HG03342 (cell line): Measurements from ENCODE around the gene RAB26.

Experiments
- ATAC-seq: cut with Tn5 transposase; IDR thresholded peaks from one replicate; pipeline ENCODE4 v1.9.1; 2021; ENCODE audit warnings: mild to moderate bottlenecking, moderate library complexity; ENCODE audit not compliant: unreplicated experiment

RAB26 gene

DNA sequence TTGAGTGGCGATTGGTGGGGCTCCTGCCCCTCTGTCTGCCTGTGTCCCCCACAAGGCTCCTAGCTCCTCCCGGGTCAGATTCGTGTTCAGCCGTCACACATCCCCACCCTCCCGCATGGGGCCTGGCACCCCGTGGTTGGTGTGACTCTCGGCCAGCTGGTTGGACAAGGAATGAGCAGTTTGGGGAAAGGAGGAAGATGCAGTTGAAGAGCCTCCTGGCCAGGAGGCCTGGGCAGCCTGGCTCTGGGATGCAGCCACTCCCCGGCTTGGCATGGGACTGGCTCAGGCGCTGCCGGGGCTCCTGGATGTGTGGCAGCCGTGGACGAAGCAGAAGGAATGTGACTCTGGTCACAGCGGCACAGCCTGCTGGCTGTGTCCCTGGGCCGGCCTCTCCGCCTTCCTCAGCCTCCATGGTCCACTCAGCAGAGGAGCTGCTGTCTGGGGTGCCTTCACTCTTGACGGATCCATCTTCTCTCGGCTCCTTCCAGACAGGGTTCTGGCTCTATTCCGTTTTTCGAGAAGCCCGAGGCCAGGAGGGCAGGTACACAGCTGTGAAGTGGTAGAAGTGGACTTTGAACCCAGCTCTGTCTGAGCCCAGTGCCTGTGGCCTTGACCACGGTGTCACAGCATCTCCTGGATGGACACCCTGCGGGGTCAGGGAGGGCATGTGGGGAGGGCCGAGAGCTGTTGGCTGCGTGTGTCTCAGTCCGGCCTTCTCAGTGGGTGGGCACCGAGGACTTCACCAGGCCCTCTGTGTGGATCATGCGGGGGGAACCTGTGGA, 9.2 kb downstream of the RAB26 start:
- ATAC-seq, result no peak

DNA sequence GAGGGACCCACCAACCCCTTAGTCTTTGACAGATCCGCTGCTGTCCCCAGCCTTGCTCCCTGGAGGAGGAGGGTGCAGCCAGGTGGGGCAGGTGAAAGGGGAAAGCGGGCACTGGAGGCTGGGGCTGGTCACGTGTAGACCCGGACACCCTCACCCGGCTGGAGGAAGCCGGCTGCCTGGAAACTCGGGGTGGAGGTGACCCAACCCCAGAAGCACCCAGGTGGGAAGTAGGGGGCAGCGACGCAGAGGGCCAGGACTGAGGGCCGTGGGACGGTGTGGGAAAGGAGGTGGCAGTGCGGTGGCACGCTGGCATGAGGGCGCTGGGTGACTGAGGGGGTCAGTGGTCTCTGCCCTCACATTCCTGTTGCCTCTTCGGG, 9.8 kb downstream of the RAB26 start:
- ATAC-seq, result no peak

DNA sequence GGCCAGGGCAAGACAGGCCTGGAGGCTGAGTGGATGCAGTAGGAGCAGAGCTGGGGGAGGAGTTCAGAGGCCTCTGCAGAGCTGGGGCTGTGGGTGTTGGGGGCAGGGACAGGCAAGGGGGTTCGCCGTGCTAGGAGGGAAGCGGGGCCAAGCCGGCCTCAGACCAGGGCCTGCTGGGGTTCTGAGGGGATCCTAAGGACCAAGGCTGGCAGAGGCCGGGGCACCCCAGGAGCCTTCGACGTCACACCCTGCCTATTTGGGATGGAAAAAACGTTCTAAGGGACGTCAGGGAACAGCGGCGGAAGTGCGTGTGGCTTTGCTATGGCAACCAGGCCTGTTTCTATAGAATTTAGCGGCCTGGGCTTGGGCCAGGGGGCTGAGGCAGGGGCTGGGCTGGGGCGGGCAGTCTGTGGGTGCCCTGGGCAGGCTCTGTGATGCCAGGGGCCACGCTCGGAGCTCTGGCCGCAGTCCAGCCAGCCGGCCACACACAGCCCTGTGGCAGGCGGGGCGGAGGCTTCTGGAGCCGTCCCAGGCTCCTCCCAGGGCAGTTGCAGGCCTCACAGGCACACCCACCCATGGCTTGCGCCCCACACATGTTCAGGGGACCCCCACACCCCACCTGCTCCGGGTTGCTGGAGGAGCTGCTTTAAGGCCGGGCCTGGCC, 10.9 kb downstream of the RAB26 start:
- ATAC-seq, result no peak

DNA sequence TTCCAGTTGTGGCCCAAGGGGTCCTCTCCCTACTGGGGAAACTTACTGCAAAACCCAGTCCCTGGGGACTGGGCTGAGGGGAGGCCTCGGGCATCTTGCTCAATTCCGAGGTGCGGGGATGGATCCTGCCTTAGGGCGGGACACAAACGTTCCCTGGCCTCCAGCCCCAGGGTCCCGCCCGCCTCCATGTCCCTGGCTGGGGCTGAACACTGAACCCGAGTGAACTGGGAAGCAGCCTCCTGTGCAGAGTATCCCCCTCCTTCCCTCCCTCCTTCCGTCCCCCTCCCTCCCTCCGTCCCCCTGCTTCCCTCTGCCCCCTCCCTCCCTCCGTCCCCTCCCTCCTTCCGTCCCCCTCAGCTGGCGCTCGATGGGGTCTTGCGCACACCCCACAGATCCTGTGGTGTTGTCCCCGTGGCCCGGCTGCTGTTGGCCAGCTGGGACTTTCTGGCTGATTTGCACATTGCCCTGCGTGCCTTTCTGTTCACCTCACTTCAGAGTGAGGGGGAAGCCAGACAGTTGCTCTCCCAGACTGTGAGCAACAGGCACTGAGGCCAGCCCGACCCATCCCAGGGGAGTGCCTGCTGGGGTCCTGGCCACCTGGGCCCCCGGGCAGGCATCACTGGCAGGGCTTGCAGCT, 12.6 kb downstream of the RAB26 start:
- ATAC-seq, result no peak

DNA sequence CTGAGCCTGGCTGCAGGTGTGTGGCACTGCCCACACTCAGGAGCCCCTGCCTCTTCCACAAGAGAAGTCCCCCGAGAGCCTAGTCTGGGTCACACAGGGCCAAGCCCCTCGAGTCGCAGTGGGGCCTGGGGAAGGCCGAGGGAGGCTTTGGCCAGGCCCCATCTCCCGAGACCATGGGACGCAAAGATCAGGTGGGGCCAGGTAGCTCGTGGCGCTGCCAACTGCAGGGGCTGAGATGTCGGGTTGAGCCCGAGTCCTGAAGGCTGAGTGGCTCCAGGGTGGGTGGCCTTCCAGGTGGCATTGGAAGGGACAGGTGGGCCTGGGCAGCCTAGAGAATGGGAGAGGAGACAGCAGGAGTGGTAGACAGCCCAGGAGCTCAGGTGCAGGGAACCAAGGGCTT, 13.5 kb downstream of the RAB26 start:
- ATAC-seq, result no peak

DNA sequence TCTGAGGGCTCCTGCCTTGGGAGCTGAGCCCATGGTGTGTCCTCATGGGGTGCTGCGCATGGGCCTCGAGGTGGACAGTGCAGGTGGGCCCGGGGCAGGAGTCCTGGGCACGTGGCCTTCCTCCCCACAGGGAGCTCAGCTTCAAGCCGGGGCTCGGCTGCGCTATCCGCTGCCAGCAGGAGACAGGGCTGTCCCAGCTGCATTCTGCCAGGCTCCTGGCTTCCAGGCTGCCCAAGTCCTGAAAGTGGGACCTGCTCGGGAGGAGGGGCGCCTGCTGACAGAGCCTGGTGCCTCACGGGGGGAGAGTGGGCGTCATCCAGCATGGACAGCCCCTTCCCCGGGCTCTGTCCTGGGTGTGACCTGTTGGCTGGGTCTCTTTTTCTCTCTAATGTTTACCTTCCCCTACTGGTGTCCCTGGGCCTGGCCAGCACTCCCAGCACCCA, 14.3 kb downstream of the RAB26 start:
- no peak for ATAC-seq

DNA sequence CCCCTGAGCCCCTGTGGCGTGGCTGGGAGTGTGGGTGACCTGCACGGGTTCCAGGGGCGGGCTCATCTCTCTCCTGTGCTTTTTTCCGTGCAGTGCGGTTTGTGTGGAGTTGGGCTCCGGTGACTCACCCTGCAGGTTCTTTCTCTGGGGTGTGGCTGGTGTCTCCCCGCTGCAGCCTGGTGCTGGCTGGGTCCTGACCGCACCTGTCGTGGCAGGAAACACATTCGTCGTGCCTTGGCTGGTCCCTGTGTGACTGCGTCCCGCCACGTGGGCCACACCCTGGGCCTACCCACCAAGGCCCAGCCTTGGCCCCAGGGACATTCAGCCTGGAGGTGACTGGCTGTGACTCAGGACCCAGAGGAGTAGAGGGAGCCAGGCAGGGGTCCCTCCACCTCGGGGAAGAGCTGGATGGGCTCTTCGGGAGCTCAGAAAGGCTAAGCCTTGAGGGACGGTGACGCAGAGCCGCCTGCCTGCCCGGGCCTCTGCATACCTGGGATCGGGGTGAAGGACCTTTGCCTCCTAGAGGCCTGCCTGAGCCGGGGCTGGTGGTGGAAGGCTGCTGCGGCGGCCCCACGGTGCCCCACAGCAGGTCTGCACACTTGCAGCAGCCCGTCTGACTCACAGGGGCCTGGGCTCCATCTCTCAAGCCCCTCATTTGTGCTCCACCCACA, 14.9 kb downstream of the RAB26 start:
- no peak for ATAC-seq

DNA sequence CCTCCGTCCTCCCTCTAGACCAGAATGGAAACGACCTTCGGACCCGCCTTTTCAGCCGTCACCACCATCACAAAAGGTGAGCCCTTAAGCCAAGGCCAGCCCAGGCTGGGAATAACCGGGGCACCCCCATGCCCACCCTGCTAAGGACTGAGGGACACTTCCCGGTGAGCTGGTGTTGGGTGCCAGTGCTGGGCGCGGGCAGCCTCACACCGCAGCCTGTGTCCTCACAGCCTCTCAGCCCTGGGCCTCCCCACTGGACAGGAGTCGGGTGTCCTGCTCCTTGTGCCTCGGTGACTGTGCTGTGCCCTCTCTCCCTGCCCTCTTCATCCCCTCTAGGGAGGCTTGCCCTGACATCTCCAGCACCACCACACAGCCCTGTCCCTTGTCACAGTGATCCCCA, 17.4 kb downstream of the RAB26 start:
- ATAC-seq, result no peak

DNA sequence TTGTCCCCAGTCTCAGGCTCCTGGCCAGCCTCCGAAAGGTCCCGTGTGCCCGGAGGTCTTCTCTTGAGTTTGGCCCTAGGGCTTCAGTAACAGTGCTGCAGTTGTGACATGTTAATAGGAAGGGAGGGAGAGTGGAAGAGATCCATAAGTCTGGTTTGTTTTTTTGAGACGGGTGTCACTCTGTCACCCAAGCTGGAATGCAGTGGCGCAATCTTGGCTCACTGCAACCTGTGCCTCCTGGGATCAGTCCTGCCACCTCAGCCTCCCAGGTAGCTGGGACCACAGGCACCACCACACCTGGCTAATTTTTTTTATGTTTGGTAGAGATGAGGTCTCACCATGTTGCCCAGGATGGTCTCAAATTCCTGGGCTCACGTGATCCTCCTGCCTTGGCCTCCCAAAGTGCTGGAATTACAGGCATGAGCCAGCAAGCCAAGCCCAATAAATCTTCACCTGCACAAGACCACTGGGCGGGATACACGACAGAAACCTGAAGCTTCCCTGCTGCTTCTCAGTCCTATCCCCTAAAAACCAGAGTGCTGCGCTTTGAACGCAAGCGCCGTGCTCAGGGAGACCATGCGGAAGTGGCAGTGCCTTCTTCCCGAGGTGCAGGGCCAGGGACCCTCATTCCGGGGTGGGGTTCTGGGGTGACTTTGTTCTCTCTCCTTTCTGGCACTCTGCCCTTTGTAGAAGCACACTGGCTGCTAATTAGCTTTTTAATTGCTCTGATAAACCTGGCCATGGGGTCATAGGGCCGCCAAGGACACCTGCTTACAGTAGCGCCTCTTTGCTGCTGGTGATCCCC, 18.0 kb downstream of the RAB26 start:
- no peak for ATAC-seq

DNA sequence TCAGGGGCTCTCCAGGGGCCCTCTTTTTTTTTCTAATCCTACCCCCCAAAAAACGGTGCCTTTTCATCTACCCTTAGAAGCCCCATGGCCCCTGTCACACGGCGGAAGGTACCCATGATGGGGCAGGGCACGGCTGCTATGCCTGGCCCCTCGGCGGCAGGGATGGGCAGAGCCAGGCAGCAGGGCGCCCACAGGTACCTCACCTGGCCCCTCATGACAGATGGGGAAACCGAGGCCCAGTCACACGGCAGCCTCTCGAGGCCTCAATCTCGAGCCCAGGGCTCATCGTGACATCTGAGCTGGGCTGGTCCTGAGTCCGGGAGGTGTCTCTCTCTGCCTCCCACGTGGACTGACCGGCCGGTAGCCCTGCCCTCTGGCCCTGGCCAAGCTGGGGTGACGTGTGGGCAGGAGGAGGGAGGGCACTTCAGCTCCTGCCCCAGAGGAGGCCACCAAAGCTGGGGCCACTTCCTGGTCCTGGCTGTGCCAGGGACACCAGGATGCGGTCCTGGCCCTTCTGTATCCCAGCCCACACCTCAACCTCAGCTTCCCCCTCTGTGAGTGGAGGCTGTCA, 18.7 kb downstream of the RAB26 start:
- ATAC-seq, result no peak

DNA sequence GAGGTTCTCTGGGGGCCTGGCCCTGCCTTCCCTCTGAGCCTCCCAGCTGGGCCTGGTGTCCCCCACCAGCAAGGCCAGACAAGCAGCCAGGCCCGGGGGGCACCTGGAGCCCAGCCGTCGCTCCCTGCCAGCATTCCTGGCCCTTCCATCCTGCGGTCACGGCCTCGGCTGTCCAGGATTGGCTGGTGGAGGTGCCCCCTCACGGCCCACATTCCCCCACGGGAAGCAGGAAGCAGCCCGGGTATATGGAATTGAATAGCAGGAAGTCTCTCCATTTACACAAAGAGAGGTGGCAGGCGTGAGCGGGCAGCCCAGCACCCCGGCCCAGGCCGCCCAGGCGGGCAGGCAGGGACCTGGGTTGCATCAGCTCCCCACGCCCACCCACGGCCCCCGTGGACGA, 21.7 kb downstream of the RAB26 start:
- ATAC-seq, result no peak

DNA sequence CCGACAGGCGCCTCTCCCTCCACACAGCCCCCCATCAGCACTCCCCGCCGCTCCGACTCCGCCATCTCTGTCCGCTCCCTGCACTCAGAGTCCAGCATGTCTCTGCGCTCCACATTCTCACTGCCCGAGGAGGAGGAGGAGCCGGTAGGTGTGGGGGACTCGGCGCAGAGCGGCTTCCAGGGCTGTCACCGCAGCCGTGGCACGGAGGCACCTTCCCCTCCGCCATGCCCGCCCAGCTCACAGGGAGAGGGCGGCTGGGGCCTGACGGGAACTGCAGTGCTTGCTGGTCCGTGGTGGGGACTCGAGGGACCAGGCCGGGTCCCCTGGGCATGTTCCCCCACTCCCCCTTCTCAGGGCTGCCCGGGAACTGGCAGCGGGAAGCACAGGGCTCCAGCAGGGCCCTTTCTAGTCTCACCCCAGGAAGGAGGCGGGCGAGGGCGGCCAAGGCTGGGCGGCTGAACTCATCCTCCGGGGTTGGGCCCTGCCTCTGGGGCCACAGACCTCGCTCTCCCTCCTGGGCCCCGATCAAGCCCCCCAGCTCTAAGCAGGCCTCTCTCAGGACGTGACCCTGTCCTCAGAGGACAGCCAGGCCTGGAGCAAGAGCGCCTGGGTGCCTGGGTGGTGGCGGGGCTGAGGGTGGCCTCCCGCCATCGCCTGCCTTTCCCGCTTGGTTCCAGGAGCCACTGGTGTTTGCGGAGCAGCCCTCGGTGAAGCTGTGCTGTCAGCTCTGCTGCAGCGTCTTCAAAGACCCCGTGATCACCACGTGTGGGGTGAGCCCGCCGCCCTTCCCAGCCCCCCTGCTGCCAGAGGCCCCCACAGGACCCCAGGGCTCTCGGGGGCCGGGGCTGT, 22.4 kb downstream of the RAB26 start:
- ATAC-seq, result no peak

DNA sequence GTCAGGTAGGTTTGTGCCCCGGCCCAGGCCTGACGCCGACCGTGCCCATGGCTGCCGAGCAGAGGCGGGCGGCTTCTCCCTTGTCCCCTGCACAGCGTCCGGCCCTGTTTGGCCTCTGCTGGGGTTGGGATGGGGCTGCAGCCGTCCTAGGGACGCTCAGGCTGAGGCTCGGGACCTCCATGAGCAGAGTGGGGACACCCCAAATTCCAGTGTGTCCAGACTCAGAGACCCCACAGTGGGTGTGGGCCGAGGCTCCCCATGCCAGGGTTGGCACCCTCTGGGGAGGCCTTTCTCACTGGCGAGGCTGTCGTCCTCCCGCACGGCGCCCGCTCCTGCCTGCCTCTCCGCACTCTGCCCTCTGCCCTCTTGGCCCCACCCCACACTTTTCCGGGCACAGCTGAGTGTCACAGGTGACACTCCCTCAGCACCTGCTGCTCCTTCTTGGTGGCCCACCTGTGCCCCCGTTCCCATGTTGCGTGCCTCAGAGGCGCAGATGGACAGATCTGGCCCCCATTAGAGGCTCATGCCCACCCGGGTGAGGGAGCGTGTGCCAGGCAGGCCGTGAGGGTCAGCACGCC, 23.3 kb downstream of the RAB26 start:
- ATAC-seq, result no peak

DNA sequence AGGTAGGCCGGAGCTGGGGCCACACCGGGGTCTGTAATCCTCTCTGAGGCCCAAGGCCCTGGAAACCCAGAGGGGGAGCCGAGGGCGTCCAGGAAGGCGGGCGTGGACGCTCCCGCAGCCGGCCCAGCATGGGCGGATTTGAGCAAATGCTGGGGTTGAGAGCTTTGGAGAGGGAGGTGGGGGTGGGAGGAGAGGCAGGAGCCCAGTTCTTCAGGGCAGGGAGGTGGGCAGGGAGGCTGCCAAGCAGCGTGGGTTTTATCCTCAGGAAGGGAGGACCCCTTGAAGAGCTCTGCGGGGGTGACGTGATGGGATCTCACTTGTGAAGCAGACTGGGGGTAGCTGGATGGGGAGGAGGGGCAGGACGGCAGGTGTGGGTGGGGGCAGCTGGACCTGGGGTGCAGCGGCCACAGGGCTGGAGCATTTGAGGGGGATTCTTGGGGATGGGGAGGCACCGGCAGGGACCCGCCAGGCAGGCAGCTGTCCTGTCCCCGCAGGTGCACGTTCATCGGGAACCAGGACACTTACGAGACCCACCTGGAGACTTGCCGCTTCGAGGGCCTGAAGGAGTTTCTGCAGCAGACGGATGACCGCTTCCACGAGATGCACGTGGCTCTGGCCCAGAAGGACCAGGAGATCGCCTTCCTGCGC, 24.4 kb downstream of the RAB26 start:
- ATAC-seq, result no peak

DNA sequence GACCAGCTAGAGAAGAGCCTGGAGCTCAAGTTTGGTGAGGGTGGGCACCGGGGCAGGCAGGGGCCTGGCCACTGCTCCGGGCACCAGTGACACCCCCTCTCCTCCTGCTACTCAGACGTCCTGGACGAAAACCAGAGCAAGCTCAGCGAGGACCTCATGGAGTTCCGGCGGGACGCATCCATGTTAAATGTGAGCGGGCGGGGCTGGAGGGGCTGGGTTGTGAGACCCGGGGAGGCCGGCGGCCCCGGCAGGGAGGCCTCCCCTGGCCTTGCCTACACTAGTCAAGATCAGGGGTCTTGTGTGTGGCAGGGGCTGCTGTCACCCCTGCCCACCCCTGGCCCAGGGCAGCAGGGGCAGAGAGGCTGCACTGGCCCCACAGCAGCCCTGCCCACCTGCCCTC, 24.9 kb downstream of the RAB26 start:
- no peak for ATAC-seq

DNA sequence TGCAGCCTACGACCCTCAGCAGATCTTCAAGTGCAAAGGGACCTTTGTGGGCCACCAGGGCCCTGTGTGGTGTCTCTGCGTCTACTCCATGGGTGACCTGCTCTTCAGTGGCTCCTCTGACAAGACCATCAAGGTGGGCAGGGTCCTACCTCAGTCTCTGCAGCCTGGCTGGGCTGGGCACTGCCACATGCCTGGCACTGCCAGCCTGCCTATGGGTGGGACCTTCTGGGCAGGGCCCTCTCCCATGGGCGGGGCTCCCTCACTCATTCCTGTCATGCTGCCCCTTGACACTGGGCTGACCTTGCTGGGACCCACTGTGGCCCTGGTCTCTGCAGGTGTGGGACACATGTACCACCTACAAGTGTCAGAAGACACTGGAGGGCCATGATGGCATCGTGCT, 25.5 kb downstream of the RAB26 start:
- ATAC-seq, result no peak

DNA sequence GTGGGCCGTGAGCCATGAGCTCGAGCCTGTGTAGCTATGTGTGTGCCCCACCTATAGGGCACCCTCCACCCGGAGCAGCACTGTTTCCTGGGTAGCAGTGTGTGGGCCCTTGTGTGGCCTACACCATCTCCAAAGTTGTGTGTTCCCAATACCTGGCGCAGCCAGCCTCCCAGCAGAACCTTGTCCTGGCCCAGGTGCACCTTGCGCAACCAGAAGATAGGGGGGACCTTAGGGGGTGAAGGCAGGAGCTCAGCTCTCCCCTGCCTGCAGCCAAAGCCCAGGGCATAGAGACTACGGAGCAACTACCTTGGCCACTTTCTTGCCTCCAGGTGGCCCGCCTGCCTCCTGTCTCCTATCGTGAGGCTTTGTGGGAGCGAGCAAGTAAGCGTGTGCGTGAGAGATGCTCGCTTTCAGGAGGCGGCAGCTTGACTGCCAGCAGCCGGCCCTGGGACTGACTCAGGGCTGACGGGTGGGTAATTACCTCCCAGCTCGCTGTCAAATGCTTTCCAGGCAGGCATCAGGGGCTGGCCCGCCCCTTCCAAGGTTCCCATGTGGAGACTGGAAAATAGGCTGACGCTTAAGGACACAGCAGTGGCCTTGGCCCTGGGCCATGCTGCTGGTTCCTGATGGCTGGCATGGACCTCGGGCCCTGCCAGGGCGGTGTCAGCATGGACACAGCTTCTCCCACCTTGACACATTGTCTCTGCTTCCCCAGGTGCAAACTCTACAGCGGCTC, 26.1 kb downstream of the RAB26 start:
- no peak for ATAC-seq

DNA sequence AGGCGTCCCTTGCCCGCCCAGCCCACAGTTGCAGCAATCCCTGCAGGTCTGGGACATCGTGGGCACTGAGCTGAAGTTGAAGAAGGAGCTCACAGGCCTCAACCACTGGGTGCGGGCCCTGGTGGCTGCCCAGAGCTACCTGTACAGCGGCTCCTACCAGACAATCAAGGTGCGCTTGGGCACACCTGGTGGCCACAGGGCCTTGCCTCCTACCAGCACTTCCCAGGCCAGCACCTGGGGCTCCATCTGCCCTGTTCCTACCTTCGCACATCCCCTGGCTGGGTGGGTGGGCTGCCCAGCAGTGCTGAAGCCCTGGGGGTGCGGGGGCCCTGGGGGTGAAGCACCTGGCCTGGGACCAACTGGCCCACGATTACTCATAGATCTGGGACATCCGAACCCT, 27.0 kb downstream of the RAB26 start:
- ATAC-seq, result no peak
